ENCODE measurements around the gene ZHX3. TPM values are rescaled to one million over a fixed set of nuclear protein-coding genes. Genes with fewer than 3 reads are reported as not detected.

Gene ZHX3
- total and polyA plus RNA-seq, 9 of the 15 experiments (the other 6 are each of a cell fraction or from before 2014, with no cell fraction given): 0.80 to 14.6 (median 4.9) TPM

GRCh38 chr20:41142245-41142644, 175.3 kb downstream of the ZHX3 start:
- Histone ChIP-seq H3K9me3 (replicated peaks; ENCODE audit: control insufficient read depth, insufficient read depth, low read depth, low read length) (no peaks in the 10 kb centered on the region), H3K9me1 (ENCODE audit: control insufficient read depth, insufficient read depth, low read length) (peaks cover 4% of the 10 kb centered on the region), H3K4me2 (ENCODE audit: insufficient read depth, low read length) (no peak overlapping the region), H3K4me3 (no peak overlapping the region), H4K20me1 (replicated peaks; ENCODE audit: control insufficient read depth, insufficient read depth, low read length) (peaks cover 22% of the 10 kb centered on the region), H3K27me3 (ENCODE audit: control insufficient read depth in 2 of 2, insufficient read depth in 2 of 2, low read length in 2 of 2) (no peaks in the 10 kb centered on the region), H2AFZ (ENCODE audit: low read depth, low read length) (no peak overlapping the region), H3K36me3 (ENCODE audit: control insufficient read depth, insufficient read depth, low read length) (peaks cover 19% of the 10 kb centered on the region; the same call in 2 of the 3 replicates), H3K9ac (ENCODE audit: insufficient read depth in 1 of 2, low read depth in 2 of 2, low read length in 2 of 2) (peak overlapping the region in 1 of 2 experiments; percentile 84; a peak in 2 of 4 replicates), H3K79me2 (ENCODE audit: control insufficient read depth, insufficient read depth, low read length) (peaks cover 92% of the 10 kb centered on the region), H3K27ac (ENCODE audit: extremely low read depth, low read depth, low read length) (no peak overlapping the region), H3K4me1 (replicated peaks in 1 of 2; ENCODE audit: control insufficient read depth in 2 of 2, insufficient read depth in 2 of 2, low read length in 2 of 2) (peaks cover 32 to 35% of the 10 kb centered on the region in 2 experiments)
- in situ Hi-C loops (cut with MboI) (no loop called here), intact Hi-C loops (cut with micrococcal nuclease) (no loop called here)
- no peak for TF ChIP-seq KDM5B (IDR thresholded peaks at IDR 0.05; ENCODE audit: insufficient replicate concordance, low read depth, low read length)
- peak; percentile 26 for TF ChIP-seq ZFP36 (IDR thresholded peaks at IDR 0.05; ENCODE audit: low read depth, low read length, partially characterized antibody)
- POLR2A ChIA-PET: interaction anchor here (0.5 to 1.8 kb wide), 3 partner anchors 8 to 176 kb away, joined by 3 to 5 read pairs (median 4); no protein-coding TSS in a partner anchor
- WGBS (ENCODE audit: insufficient coverage, low coverage, missing lambda C conversion rate): 79% methylated on average over 4 of the region's 4 CpGs
- ATAC-seq (no peak), FAIRE-seq (no peak), DNase-seq (ENCODE audit: extremely low read depth in 1 of 4, low spot score in 3 of 4) (no peak)
- CTCF ChIA-PET (ENCODE audit: low intra/inter-chr PET ratio): no interaction called here
- BruUV-seq (replicated peaks): no TSS peak

GRCh38 chr20:41141153-41141815, 176.2 kb downstream of the ZHX3 start:
- FAIRE-seq (peak; percentile 15), ATAC-seq (no peak), DNase-seq (ENCODE audit: extremely low read depth in 1 of 4, low spot score in 3 of 4) (peak; percentile 29 to 57 (median 43))
- no peaks in the 10 kb centered on the region for H3K9me3 ChIP-seq (replicated peaks; ENCODE audit: control insufficient read depth, insufficient read depth, low read depth, low read length)
- no TSS peak for BruUV-seq (replicated peaks)
- peak overlapping the region; percentile 31 to 84; a peak in 3 of 4 replicates for H3K9ac ChIP-seq (ENCODE audit: insufficient read depth in 1 of 2, low read depth in 2 of 2, low read length in 2 of 2)
- ChIA-PET POLR2A (interaction anchor here (1.0 to 1.7 kb wide), 2 partner anchors 9 to 14 kb away, joined by 3 to 5 read pairs; no protein-coding TSS in a partner anchor), CTCF (ENCODE audit: low intra/inter-chr PET ratio) (no interaction called here)
- H3K4me1 ChIP-seq (replicated peaks in 1 of 2; ENCODE audit: control insufficient read depth in 2 of 2, insufficient read depth in 2 of 2, low read length in 2 of 2): peaks cover 35 to 44% of the 10 kb centered on the region in 2 experiments
- no peak overlapping the region for H3K27ac ChIP-seq (ENCODE audit: extremely low read depth, low read depth, low read length)
- no peak overlapping the region for H3K4me3 ChIP-seq
- peaks cover 85% of the 10 kb centered on the region for H3K79me2 ChIP-seq (ENCODE audit: control insufficient read depth, insufficient read depth, low read length)
- no peak overlapping the region for H2AFZ ChIP-seq (ENCODE audit: low read depth, low read length)
- H3K27me3 ChIP-seq (ENCODE audit: control insufficient read depth in 2 of 2, insufficient read depth in 2 of 2, low read length in 2 of 2): no peaks in the 10 kb centered on the region
- in situ Hi-C loops (cut with MboI) (no loop called here), intact Hi-C loops (cut with micrococcal nuclease) (no loop called here)
- H3K4me2 ChIP-seq (ENCODE audit: insufficient read depth, low read length): peak overlapping the region; percentile 21; the same call in 1 of the 2 replicates
- peaks cover 22% of the 10 kb centered on the region for H4K20me1 ChIP-seq (replicated peaks; ENCODE audit: control insufficient read depth, insufficient read depth, low read length)
- no peaks in the 10 kb centered on the region for H3K9me1 ChIP-seq (ENCODE audit: control insufficient read depth, insufficient read depth, low read length)
- 39% methylated on average over 8 of the region's 8 CpGs for WGBS (ENCODE audit: insufficient coverage, low coverage, missing lambda C conversion rate)
- H3K36me3 ChIP-seq (ENCODE audit: control insufficient read depth, insufficient read depth, low read length): peaks cover 19% of the 10 kb centered on the region; the same call in 2 of the 3 replicates
- TF ChIP-seq RB1 (IDR thresholded peaks at IDR 0.05; ENCODE audit: low read depth) (no peak), RHOXF2B (CRISPR knock-in tag; conservative IDR thresholded peaks at IDR 0.05) (no peak), RNF219 (CRISPR knock-in tag; IDR thresholded peaks at IDR 0.05) (no peak), ZNF354B (CRISPR knock-in tag; IDR thresholded peaks at IDR 0.05) (no peak), ZNF445 (CRISPR knock-in tag; IDR thresholded peaks at IDR 0.05; ENCODE audit: low read depth) (no peak), HNRNPK (IDR thresholded peaks at IDR 0.05; ENCODE audit: low read depth, low read length, poor library complexity, severe bottlenecking) (no peak), ESRRB (CRISPR knock-in tag; IDR thresholded peaks at IDR 0.05; ENCODE audit: borderline replicate concordance) (no peak), VEZF1 (CRISPR knock-in tag; IDR thresholded peaks at IDR 0.05) (peak; percentile 34; the same call in 1 of the 2 replicates), ZNF146 (CRISPR knock-in tag; IDR thresholded peaks at IDR 0.05; ENCODE audit: unreplicated experiment) (no peak)
